Liver (tissue), 3 donors: ENCODE results near the gene EID2B.

Experiments
- ATF3 ChIP-seq: IDR thresholded peaks from 2 replicates; pipeline ENCODE4 v1.6.1; 2016; ENCODE audit warnings: antibody characterized with exemption
- CTCF ChIP-seq: fragments of 150-350 bp; IDR thresholded peaks from 2 replicates; pipeline ENCODE4 v1.5.1; 2017; ENCODE audit warnings: improper control_type of control experiment, low read depth, low read length; ENCODE audit not compliant: missing input control
- EGR1 ChIP-seq, 2 donors: IDR thresholded peaks; 2 replicates each; pipeline ENCODE4 v1.6.1; 2016 to 2018; ENCODE audit warnings: antibody characterized with exemption in 2 of 2, low read depth in 2 of 2
- GABPA ChIP-seq, 2 donors: IDR thresholded peaks in 1 of 2; conservative IDR thresholded peaks in 1 of 2; 2 replicates each; pipeline ENCODE4 v1.6.1; 2016; ENCODE audit warnings: antibody characterized with exemption in 2 of 2, mild to moderate bottlenecking in 1 of 2, moderate library complexity in 1 of 2
- HNF4A ChIP-seq, 2 donors: conservative IDR thresholded peaks; 2 replicates each; pipeline ENCODE4 v1.6.1; 2016; ENCODE audit warnings: antibody characterized with exemption in 2 of 2, mild to moderate bottlenecking in 2 of 2
- MAX ChIP-seq: IDR thresholded peaks from 2 replicates; pipeline ENCODE4 v1.6.1; 2016; ENCODE audit warnings: antibody characterized with exemption
- RAD21 ChIP-seq, 2 donors: IDR thresholded peaks; 2 replicates each; pipeline ENCODE4 v1.6.1; 2016; ENCODE audit warnings: antibody characterized with exemption in 2 of 2, mild to moderate bottlenecking in 2 of 2
- REST ChIP-seq: IDR thresholded peaks from 2 replicates; pipeline ENCODE4 v1.6.1; 2016; ENCODE audit warnings: antibody characterized with exemption, mild to moderate bottlenecking
- RXRA ChIP-seq, 2 donors: IDR thresholded peaks; 2 replicates each; pipeline ENCODE4 v1.6.1; 2017 to 2018; ENCODE audit warnings: antibody characterized with exemption in 2 of 2, mild to moderate bottlenecking in 1 of 2
- SP1 ChIP-seq: IDR thresholded peaks from 2 replicates; pipeline ENCODE4 v1.6.1; 2018; ENCODE audit warnings: antibody characterized with exemption, mild to moderate bottlenecking
- TAF1 ChIP-seq: conservative IDR thresholded peaks from 2 replicates; pipeline ENCODE4 v1.6.1; 2016; ENCODE audit warnings: antibody characterized with exemption, mild to moderate bottlenecking
- donor health status: healthy.
- donor health status: healthy.

GRCh38 chr19:39533003-39533512, 406 bp upstream of the EID2B start:
- TF ChIP-seq CTCF (no peak), HNF4A (conservative IDR thresholded peaks at IDR 0.05) (no peak), RAD21 (IDR thresholded peaks at IDR 0.05) (no peak), GABPA (IDR thresholded peaks at IDR 0.05 in 1 of 2, conservative IDR thresholded peaks at IDR 0.05 in 1 of 2) (no peak), SP1 (no peak), EGR1 (IDR thresholded peaks at IDR 0.05; ENCODE audit: low read depth in 2 of 2) (no peak), REST (no peak), TAF1 (no peak), ATF3 (no peak), RXRA (IDR thresholded peaks at IDR 0.05) (no peak), MAX (no peak)
